ENCODE measurements around the gene HIVEP3. TPM values are rescaled to one million over a fixed set of nuclear protein-coding genes. Genes with fewer than 3 reads are reported as not detected.
A peak's percentile ranks its signal among the peaks of the same experiment; 100 is the strongest.

Gene HIVEP3
- total and polyA plus RNA-seq, 2 experiments from 2014 or later = 0.57 to 5.9 TPM

GRCh38 chr1:41776891-41777441 is 141.8 kb downstream of the HIVEP3 start:
- H2AFZ ChIP-seq = no peak overlapping the region
- DNase-seq (ENCODE audit: low spot score) = peak; percentile 30
- H3K27me3 ChIP-seq = no peaks in the 10 kb centered on the region
- no peak overlapping the region for H3K27ac ChIP-seq
- no peaks in the 10 kb centered on the region for H3K9me3 ChIP-seq (ENCODE audit: low read depth)
- H3K4me3 ChIP-seq = no peak overlapping the region
- no peaks in the 10 kb centered on the region for H3K9me2 ChIP-seq (replicated peaks; ENCODE audit: insufficient read depth)
- H4K20me1 ChIP-seq (ENCODE audit: insufficient read depth, poor library complexity, severe bottlenecking) = no peaks in the 10 kb centered on the region
- no peaks in the 10 kb centered on the region for H3K4me1 ChIP-seq (ENCODE audit: insufficient read depth)
- no peak overlapping the region for H3K4me2 ChIP-seq
- no peaks in the 10 kb centered on the region for H3K36me3 ChIP-seq (replicated peaks; ENCODE audit: insufficient read depth, low read depth)
- TF ChIP-seq EZH2 (IDR thresholded peaks at IDR 0.05; ENCODE audit: borderline replicate concordance) = no peak
- TF ChIP-seq EZH2phosphoT487 (IDR thresholded peaks at IDR 0.05; ENCODE audit: low read depth, severe bottlenecking, unreplicated experiment) = no peak
- no peak for TF ChIP-seq CTCF (IDR thresholded peaks at IDR 0.05; ENCODE audit: poor library complexity)
- 80% methylated on average over 8 of the region's 8 CpGs for WGBS (ENCODE audit: low lambda C conversion rate, missing lambda C conversion rate)
- no peaks in the 10 kb centered on the region for H3K79me2 ChIP-seq

GRCh38 chr1:41775956-41776585 is 142.7 kb downstream of the HIVEP3 start:
- H3K4me1 ChIP-seq (ENCODE audit: insufficient read depth) = no peaks in the 10 kb centered on the region
- H3K36me3 ChIP-seq (replicated peaks; ENCODE audit: insufficient read depth, low read depth) = no peaks in the 10 kb centered on the region
- no peak for DNase-seq (ENCODE audit: low spot score)
- H3K9me3 ChIP-seq (ENCODE audit: low read depth) = no peaks in the 10 kb centered on the region
- WGBS (ENCODE audit: low lambda C conversion rate, missing lambda C conversion rate) = 78% methylated on average over 6 of the region's 6 CpGs
- no peaks in the 10 kb centered on the region for H3K79me2 ChIP-seq
- TF ChIP-seq EZH2phosphoT487 (IDR thresholded peaks at IDR 0.05; ENCODE audit: low read depth, severe bottlenecking, unreplicated experiment) (no peak), CTCF (IDR thresholded peaks at IDR 0.05; ENCODE audit: poor library complexity) (no peak), EZH2 (IDR thresholded peaks at IDR 0.05; ENCODE audit: borderline replicate concordance) (no peak)
- no peak overlapping the region for H3K4me2 ChIP-seq
- H3K9me2 ChIP-seq (replicated peaks; ENCODE audit: insufficient read depth) = no peaks in the 10 kb centered on the region
- H3K27ac ChIP-seq = no peak overlapping the region
- H3K27me3 ChIP-seq = no peaks in the 10 kb centered on the region
- no peak overlapping the region for H2AFZ ChIP-seq
- H3K4me3 ChIP-seq = no peak overlapping the region
- no peaks in the 10 kb centered on the region for H4K20me1 ChIP-seq (ENCODE audit: insufficient read depth, poor library complexity, severe bottlenecking)

- WGBS (ENCODE audit: low lambda C conversion rate, missing lambda C conversion rate) = 74% methylated on average over 2 of the region's 2 CpGs
- DNase-seq (ENCODE audit: low spot score) = no peak
- Histone ChIP-seq H3K4me3 (no peak overlapping the region), H3K9me3 (ENCODE audit: low read depth) (no peaks in the 10 kb centered on the region), H2AFZ (no peak overlapping the region), H3K36me3 (replicated peaks; ENCODE audit: insufficient read depth, low read depth) (no peaks in the 10 kb centered on the region), H4K20me1 (ENCODE audit: insufficient read depth, poor library complexity, severe bottlenecking) (no peaks in the 10 kb centered on the region), H3K4me2 (no peak overlapping the region), H3K9me2 (replicated peaks; ENCODE audit: insufficient read depth) (no peaks in the 10 kb centered on the region), H3K27me3 (no peaks in the 10 kb centered on the region), H3K79me2 (no peaks in the 10 kb centered on the region), H3K27ac (no peak overlapping the region), H3K4me1 (ENCODE audit: insufficient read depth) (no peaks in the 10 kb centered on the region)
- no peak for TF ChIP-seq CTCF (IDR thresholded peaks at IDR 0.05; ENCODE audit: poor library complexity)
- no peak for TF ChIP-seq EZH2 (IDR thresholded peaks at IDR 0.05; ENCODE audit: borderline replicate concordance)
- TF ChIP-seq EZH2phosphoT487 (IDR thresholded peaks at IDR 0.05; ENCODE audit: low read depth, severe bottlenecking, unreplicated experiment) = no peak
Observed at GRCh38 chr1:41774471-41774990, 144.2 kb downstream of the HIVEP3 start.
